ENCODE results near the gene SRF.

GRCh38 chr6:43180985-43181384, 9.9 kb downstream of the SRF start:
- no peak for TF ChIP-seq EZH2 (IDR thresholded peaks at IDR 0.05)
- TF ChIP-seq POLR2AphosphoS5 (IDR thresholded peaks at IDR 0.05; ENCODE audit: borderline replicate concordance, low read depth, low read length): no peak
